GM18858 (cell line): ENCODE data around the gene GALM.

Experiments used
- ATAC-seq: cut with Tn5 transposase; IDR thresholded peaks from one replicate; pipeline ENCODE4 v1.9.1; 2021; ENCODE audit not compliant: unreplicated experiment

GALM gene

DNA sequence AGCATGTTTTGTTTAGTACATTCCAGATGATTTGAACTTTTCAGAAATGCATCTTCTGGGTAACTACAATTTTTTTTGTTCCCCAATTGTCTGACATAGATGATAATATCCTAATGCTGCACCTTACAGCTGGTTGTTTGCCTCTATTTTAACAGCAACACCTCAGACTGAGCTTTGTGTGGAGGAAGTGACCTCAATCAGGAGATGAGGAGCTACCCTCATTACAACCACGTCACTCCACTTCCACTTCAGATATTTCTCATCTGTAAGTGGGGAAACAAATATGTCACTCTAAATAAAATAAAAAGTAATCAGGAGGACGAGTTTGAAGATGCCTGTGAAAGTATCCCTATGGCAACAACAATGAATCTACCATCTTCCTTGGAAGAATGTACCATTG is 97.3 kb downstream of the GALM start:
- ATAC-seq = no peak

GRCh38 chr2:38763728-38764127 is 97.8 kb downstream of the GALM start:
- no peak for ATAC-seq

DNA sequence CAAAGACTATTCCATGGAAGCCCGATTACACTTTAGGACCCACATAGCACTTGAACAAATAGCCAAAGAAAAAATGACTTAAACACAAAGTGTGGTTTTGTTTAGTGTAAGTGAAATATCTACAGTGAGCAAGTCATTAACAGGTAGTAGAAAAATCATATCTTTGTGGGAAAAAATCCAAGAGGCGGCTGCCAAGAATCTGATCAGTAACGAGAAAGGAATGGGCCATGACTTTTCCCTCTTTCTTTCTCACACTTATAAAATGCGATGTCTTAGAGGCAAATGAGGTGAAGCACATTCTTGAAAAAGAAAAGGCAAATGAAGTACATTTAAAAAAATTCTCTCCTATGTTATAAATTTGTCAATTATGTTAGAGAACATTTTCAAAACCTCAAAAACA is 99.2 kb downstream of the GALM start:
- ATAC-seq = no peak

DNA sequence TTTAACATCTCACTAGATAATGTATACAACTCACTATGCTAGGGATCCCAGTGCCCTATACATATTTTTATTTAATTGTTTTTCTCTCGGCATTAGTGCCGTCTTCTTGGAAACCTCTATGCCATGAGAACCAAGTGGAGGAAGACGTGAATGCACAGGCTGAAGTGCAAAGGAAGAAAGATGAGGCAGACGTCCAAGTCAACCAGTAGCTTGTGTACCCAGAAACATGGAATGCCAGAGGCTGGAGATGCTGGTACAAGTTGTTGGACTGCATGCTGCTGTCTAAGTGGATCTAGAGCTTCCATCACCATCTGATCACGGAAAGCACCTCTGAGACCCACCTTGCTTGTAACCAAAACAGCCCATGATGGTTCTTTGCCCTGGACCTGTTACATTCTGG is 99.6 kb downstream of the GALM start:
- ATAC-seq = no peak

- no peak for ATAC-seq
Measured at GRCh38 chr2:38771632-38772031, 105.7 kb downstream of the GALM start.

DNA sequence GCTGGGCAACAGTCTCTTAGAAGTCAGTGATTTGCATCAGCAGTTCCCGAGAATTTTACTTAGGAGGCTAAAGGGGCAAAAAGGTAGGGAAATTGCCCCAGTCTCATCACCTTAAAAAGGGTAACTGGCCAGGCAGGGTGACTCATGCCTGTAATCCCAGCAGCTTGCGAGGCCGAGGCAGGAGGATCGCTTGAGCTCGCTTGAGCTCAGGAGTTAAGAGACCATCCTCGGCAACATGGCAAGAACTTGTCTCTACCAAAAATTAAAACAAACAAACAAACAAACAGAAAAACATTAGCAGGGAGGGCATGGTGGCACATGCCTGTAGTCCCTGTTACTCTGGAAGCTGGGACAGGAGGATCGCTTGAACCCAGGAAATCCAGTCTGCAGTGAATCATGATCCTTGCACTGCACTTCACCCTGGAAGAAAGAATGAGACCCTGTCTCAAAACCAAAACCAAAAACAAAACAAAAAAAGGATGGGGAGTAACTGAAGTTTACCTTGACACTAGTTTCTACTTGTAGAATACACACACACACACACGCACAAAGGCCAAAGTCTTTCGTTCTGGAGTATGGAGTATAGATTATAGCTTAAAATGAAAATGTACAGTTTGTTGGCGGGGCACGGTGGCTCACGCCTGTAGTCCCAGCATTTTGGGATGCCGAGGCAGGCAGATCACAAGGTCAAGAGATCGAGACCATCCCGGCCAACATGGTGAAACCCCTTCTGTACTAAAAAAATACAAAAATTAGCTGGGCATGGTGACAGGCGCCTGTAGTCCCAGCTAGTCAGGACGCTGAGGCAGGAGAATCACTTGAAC is 109.4 kb downstream of the GALM start:
- ATAC-seq = no peak

DNA sequence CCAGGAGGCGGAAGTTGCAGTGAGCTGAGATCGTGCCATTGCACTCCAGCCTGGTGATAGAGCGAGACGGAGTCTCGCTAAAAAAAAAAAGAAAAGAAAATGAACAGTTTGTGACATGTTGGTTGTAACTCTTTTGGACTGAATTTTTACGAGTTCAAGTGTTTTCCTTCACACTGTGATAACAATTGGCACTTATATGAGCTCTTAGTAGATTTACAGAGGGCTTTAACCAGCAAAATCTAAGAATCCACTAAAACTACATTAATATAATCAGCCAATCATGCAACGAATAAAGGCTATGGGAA is 110.0 kb downstream of the GALM start:
- ATAC-seq = no peak

DNA sequence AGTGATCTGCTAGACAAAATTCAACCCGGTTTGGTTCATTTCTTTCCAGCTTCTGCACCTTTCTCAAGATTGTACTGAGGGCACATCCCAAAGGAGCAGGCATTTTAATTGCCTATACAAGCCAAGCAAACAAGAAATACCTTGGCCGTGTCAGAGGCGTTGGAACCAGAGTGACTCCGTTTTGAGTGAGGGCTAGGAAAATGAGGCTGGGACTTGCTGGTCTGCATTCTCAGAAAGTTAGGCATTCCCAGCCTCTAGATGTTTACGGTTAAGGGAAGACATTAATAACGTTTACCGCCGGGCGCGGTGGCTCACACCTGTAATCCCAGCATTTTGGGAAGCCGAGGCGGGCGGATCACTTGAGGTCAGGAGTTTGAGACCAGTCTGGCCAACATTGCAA is 110.6 kb downstream of the GALM start:
- ATAC-seq = no peak

GRCh38 chr2:38778687-38779082 is 112.8 kb downstream of the GALM start:
- no peak for ATAC-seq

GRCh38 chr2:38783586-38783985 is 117.7 kb downstream of the GALM start:
- no peak for ATAC-seq
